ENCODE data around the gene JDP2. TPM values are rescaled to one million over a fixed set of nuclear protein-coding genes. Genes with fewer than 3 reads are reported as not detected.
A peak's percentile ranks its signal among the peaks of the same experiment; 100 is the strongest.

The JDP2 gene
- polyA plus RNA-seq, 4 donors: 21.6 to 32.1 (median 24.5) TPM

- DNase-seq (ENCODE audit: low read depth in 4 of 4, low spot score in 2 of 4): no peak
Measured at GRCh38 chr14:75435473-75435872, 7.7 kb downstream of the JDP2 start.

- no peak for DNase-seq (ENCODE audit: low read depth in 4 of 4, low spot score in 2 of 4)
Measured at GRCh38 chr14:75437201-75438143, 9.7 kb downstream of the JDP2 start.

- DNase-seq (ENCODE audit: low read depth in 4 of 4, low spot score in 2 of 4): no peak
Measured at GRCh38 chr14:75438486-75439080, 10.8 kb downstream of the JDP2 start.

GRCh38 chr14:75439989-75440388 lies 12.2 kb downstream of the JDP2 start:
- DNase-seq (ENCODE audit: low read depth in 4 of 4, low spot score in 2 of 4): no peak

- DNase-seq (ENCODE audit: low read depth in 4 of 4, low spot score in 2 of 4): no peak
Measured at GRCh38 chr14:75440733-75441477, 13.1 kb downstream of the JDP2 start.

- DNase-seq (ENCODE audit: low read depth in 4 of 4, low spot score in 2 of 4): no peak
Measured at GRCh38 chr14:75441728-75442127, 13.9 kb downstream of the JDP2 start.

- DNase-seq (ENCODE audit: low read depth in 4 of 4, low spot score in 2 of 4): no peak
Measured at GRCh38 chr14:75442166-75442565, 14.3 kb downstream of the JDP2 start.

GRCh38 chr14:75442642-75443041 lies 14.8 kb downstream of the JDP2 start:
- no peak for DNase-seq (ENCODE audit: low read depth in 4 of 4, low spot score in 2 of 4)

- DNase-seq (ENCODE audit: low read depth in 4 of 4, low spot score in 2 of 4): no peak
Measured at GRCh38 chr14:75443203-75443969, 15.6 kb downstream of the JDP2 start.

GRCh38 chr14:75445236-75445635 lies 17.4 kb downstream of the JDP2 start:
- no peak for DNase-seq (ENCODE audit: low read depth in 4 of 4, low spot score in 2 of 4)

- no peak for DNase-seq (ENCODE audit: low read depth in 4 of 4, low spot score in 2 of 4)
Measured at GRCh38 chr14:75445963-75446362, 18.1 kb downstream of the JDP2 start.

- no peak for DNase-seq (ENCODE audit: low read depth in 4 of 4, low spot score in 2 of 4)
Measured at GRCh38 chr14:75446447-75446846, 18.6 kb downstream of the JDP2 start.

- no peak for DNase-seq (ENCODE audit: low read depth in 4 of 4, low spot score in 2 of 4)
Measured at GRCh38 chr14:75448209-75448608, 20.4 kb downstream of the JDP2 start.

GRCh38 chr14:75449036-75449435 lies 21.2 kb downstream of the JDP2 start:
- DNase-seq (ENCODE audit: low read depth in 4 of 4, low spot score in 2 of 4): no peak

- DNase-seq (ENCODE audit: low read depth in 4 of 4, low spot score in 2 of 4): no peak
Measured at GRCh38 chr14:75449696-75450095, 21.9 kb downstream of the JDP2 start.

GRCh38 chr14:75450381-75451276 lies 22.8 kb downstream of the JDP2 start:
- DNase-seq (ENCODE audit: low read depth in 4 of 4, low spot score in 2 of 4): no peak

- no peak for DNase-seq (ENCODE audit: low read depth in 4 of 4, low spot score in 2 of 4)
Measured at GRCh38 chr14:75452324-75452723, 24.5 kb downstream of the JDP2 start.

- peak in 3 of 4 donors; percentile 41 to 75 (median 71) for DNase-seq (ENCODE audit: low read depth in 4 of 4, low spot score in 2 of 4)
Measured at GRCh38 chr14:75452900-75453816, 25.3 kb downstream of the JDP2 start.

Data from left renal cortex interstitium (tissue), 4 donors.